Small intestine (tissue), 7 donors: ENCODE results near the gene MX2. TPM values are rescaled to one million over a fixed set of nuclear protein-coding genes. Genes with fewer than 3 reads are reported as not detected.
A peak's percentile ranks its signal among the peaks of the same experiment; 100 is the strongest.

Source experiments
- DNase-seq, 2 donors: peaks; one replicate each; pipeline versions ENCODE4 v3.0.0 to v3.0.0-alpha.2; 2013
- FAIRE-seq: peaks from 2 replicates; lab custom pipeline; 2012; peaks lifted over from hg19 to GRCh38; lab: Jason Lieb, UNC
- H3K27ac ChIP-seq, 3 donors: one replicate each; pipeline ENCODE4 v1.5.1; 2013; ENCODE audit warnings: low read length in 2 of 3, mild to moderate bottlenecking in 2 of 3, control low read depth in 1 of 3, inconsistent platforms in 1 of 3, low read depth in 1 of 3, moderate library complexity in 1 of 3
- H3K27me3 ChIP-seq, 3 donors: one replicate each; pipeline ENCODE4 v1.6.1; 2013; ENCODE audit warnings: low read length in 3 of 3, inconsistent platforms in 1 of 3; ENCODE audit not compliant: control insufficient read depth in 3 of 3, insufficient read depth in 3 of 3
- H3K36me3 ChIP-seq, 3 donors: one replicate each; pipeline ENCODE4 v1.6.1; 2013; ENCODE audit warnings: low read length in 3 of 3, inconsistent platforms in 1 of 3, low read depth in 1 of 3, mild to moderate bottlenecking in 1 of 3, moderate library complexity in 1 of 3; ENCODE audit not compliant: control insufficient read depth in 3 of 3, insufficient read depth in 2 of 3
- H3K4me1 ChIP-seq, 3 donors: one replicate each; pipeline ENCODE4 v1.6.1; 2013; ENCODE audit warnings: low read length in 2 of 3, inconsistent platforms in 1 of 3, low read depth in 1 of 3, mild to moderate bottlenecking in 1 of 3, moderate library complexity in 1 of 3; ENCODE audit not compliant: control insufficient read depth in 3 of 3, insufficient read depth in 2 of 3
- H3K4me3 ChIP-seq, 3 donors: one replicate each; pipeline ENCODE4 v1.5.1; 2013; ENCODE audit warnings: low read length in 3 of 3, control low read depth in 1 of 3, inconsistent platforms in 1 of 3, low read depth in 1 of 3, mild to moderate bottlenecking in 1 of 3, moderate library complexity in 1 of 3
- H3K9me3 ChIP-seq, 2 donors: one replicate each; pipeline ENCODE4 v1.6.1; 2013; ENCODE audit warnings: low read depth in 1 of 2, low read length in 1 of 2; ENCODE audit not compliant: control insufficient read depth in 2 of 2, insufficient read depth in 1 of 2
- WGBS, 3 donors: extraction: QIAGEN DNeasy Blood & Tissue Kit; methylation state at CpG; one replicate each; pipeline ENCODE4 v1.1.7; 2013; 5-methylcytosine and 5-hydroxymethylcytosine counted together
- polyA plus RNA-seq, 4 donors: library from polyadenylated mRNA; stranded (reverse) in 3 of 4; unstranded in 1 of 4; fragments of 200-250 nt in 3 of 4; fragments of 120-200 nt in 1 of 4; gene quantifications; one replicate each; pipeline versions ENCODE4 v1.2.1 to v1.2.3, GENCODE V29; 2013
- donor health status: healthy with polysubstance abuse.
- donor health status: control.
- donor health status: control.
- donor health status: Bipolar disorder and iron deficiency.
- donor health status: healthy.

MX2 gene
- polyA plus RNA-seq, 4 donors: 2.9 to 9.1 (median 5.0) TPM

- FAIRE-seq (no peak), DNase-seq (peak; percentile 92 to 93)
- H3K9me3 ChIP-seq: no peaks in the 10 kb centered on the region
- WGBS, 3 donors: 0 to 1% (median 1%) methylated on average over 59 to 65 of the region's 65 CpGs
- H3K27ac ChIP-seq: peak within 1 kb of the TSS; percentile 17 to 90 (median 85)
- H3K4me1 ChIP-seq: peaks cover 2 to 15% (median 4%) of the 10 kb centered on the region in 3 donors
- H3K36me3 ChIP-seq: peaks cover 0 to 9% (median 2%) of the 10 kb centered on the region in 3 donors
- peaks cover 0 to 10% (median 0%) of the 10 kb centered on the region in 3 donors for H3K27me3 ChIP-seq
- H3K4me3 ChIP-seq: peak within 1 kb of the TSS; percentile 86 to 88 (median 87)
Observed at GRCh38 chr21:41425954-41426675, 64.3 kb downstream of the MX2 start, which contains the start of gene MX1. Gene MX1, plus strand, starts transcription at chr21:41426239. Its CDS starts 5,832 bp downstream, at chr21:41432071.

- peak overlapping the region in 1 of 3 donors; percentile 90 for H3K27ac ChIP-seq
- peak overlapping the region; percentile 86 to 88 (median 87) for H3K4me3 ChIP-seq
- H3K9me3 ChIP-seq: no peaks in the 10 kb centered on the region
- DNase-seq (peak; percentile 25 to 41), FAIRE-seq (no peak)
- H3K36me3 ChIP-seq: peaks cover 0 to 12% (median 2%) of the 10 kb centered on the region in 3 donors
- peaks cover 0 to 10% (median 0%) of the 10 kb centered on the region in 3 donors for H3K27me3 ChIP-seq
- H3K4me1 ChIP-seq: peaks cover 2 to 12% (median 4%) of the 10 kb centered on the region in 3 donors
- WGBS, 3 donors: 8 to 18% (median 13%) methylated on average over 41 of the region's 41 CpGs
Observed at GRCh38 chr21:41426676-41427404, 65.0 kb downstream of the MX2 start.

- no peak overlapping the region for H3K27ac ChIP-seq
- H3K36me3 ChIP-seq: peaks cover 2 to 18% (median 3%) of the 10 kb centered on the region in 3 donors
- DNase-seq (no peak), FAIRE-seq (no peak)
- H3K27me3 ChIP-seq: peaks cover 0 to 10% (median 0%) of the 10 kb centered on the region in 3 donors
- H3K4me1 ChIP-seq: peaks cover 4 to 10% (median 4%) of the 10 kb centered on the region in 3 donors
- H3K9me3 ChIP-seq: no peaks in the 10 kb centered on the region
- 92 to 93% (median 92%) methylated on average over 8 of the region's 8 CpGs for WGBS, 3 donors
- H3K4me3 ChIP-seq: no peak overlapping the region
Observed at GRCh38 chr21:41427556-41427955, 65.7 kb downstream of the MX2 start.

- no peak overlapping the region for H3K4me3 ChIP-seq
- FAIRE-seq (no peak), DNase-seq (no peak)
- no peaks in the 10 kb centered on the region for H3K9me3 ChIP-seq
- WGBS, 3 donors: 93 to 96% (median 96%) methylated on average over 8 of the region's 8 CpGs
- H3K27me3 ChIP-seq: peaks cover 0 to 10% (median 0%) of the 10 kb centered on the region in 3 donors
- peaks cover 4 to 17% (median 7%) of the 10 kb centered on the region in 3 donors for H3K4me1 ChIP-seq
- no peak overlapping the region for H3K27ac ChIP-seq
- H3K36me3 ChIP-seq: peaks cover 3 to 18% (median 7%) of the 10 kb centered on the region in 3 donors
Observed at GRCh38 chr21:41428311-41428710, 66.5 kb downstream of the MX2 start.

GRCh38 chr21:41428847-41429246 lies 67.0 kb downstream of the MX2 start:
- Histone ChIP-seq H3K27me3 (peaks cover 0 to 10% (median 0%) of the 10 kb centered on the region in 3 donors), H3K27ac (no peak overlapping the region), H3K4me3 (no peak overlapping the region), H3K4me1 (peaks cover 4 to 21% (median 7%) of the 10 kb centered on the region in 3 donors), H3K36me3 (peaks cover 5 to 18% (median 10%) of the 10 kb centered on the region in 3 donors), H3K9me3 (no peaks in the 10 kb centered on the region)
- DNase-seq (no peak), FAIRE-seq (no peak)
- 87 to 89% (median 88%) methylated on average over 6 of the region's 6 CpGs for WGBS, 3 donors

GRCh38 chr21:41429305-41429704 lies 67.5 kb downstream of the MX2 start:
- peaks cover 7 to 18% (median 10%) of the 10 kb centered on the region in 3 donors for H3K36me3 ChIP-seq
- FAIRE-seq (no peak), DNase-seq (no peak)
- H3K27me3 ChIP-seq: peaks cover 0 to 10% (median 0%) of the 10 kb centered on the region in 3 donors
- peaks cover 4 to 23% (median 7%) of the 10 kb centered on the region in 3 donors for H3K4me1 ChIP-seq
- H3K4me3 ChIP-seq: no peak overlapping the region
- WGBS, 3 donors: 91 to 94% (median 92%) methylated on average over 3 of the region's 3 CpGs
- H3K9me3 ChIP-seq: no peaks in the 10 kb centered on the region
- H3K27ac ChIP-seq: no peak overlapping the region

- no peak overlapping the region for H3K4me3 ChIP-seq
- H3K36me3 ChIP-seq: peaks cover 7 to 18% (median 10%) of the 10 kb centered on the region in 3 donors
- FAIRE-seq (no peak), DNase-seq (no peak)
- H3K9me3 ChIP-seq: no peaks in the 10 kb centered on the region
- no peak overlapping the region for H3K27ac ChIP-seq
- WGBS, 3 donors: 81 to 88% (median 82%) methylated on average over 9 of the region's 9 CpGs
- H3K27me3 ChIP-seq: peaks cover 0 to 10% (median 0%) of the 10 kb centered on the region in 3 donors
- peaks cover 4 to 23% (median 7%) of the 10 kb centered on the region in 3 donors for H3K4me1 ChIP-seq
Observed at GRCh38 chr21:41429925-41430491, 68.2 kb downstream of the MX2 start.
